GM18507 (cell line): Measurements from ENCODE around the gene TNFSF18.
"Not testable (repeated sequence)": the region's sequence is repeated elsewhere in the genome, so short reads cannot be mapped to it uniquely, and the experiment has no call there.

ENCODE experiments used
- DNase-seq: peaks from one replicate; pipeline ENCODE4 v3.0.0; 2011; ENCODE audit warnings: low read depth; ENCODE audit not compliant: insufficient read length; ENCODE audit errors: extremely low spot score
- FAIRE-seq: peaks from 2 replicates; lab custom pipeline; 2011; peaks lifted over from hg19 to GRCh38; lab: Jason Lieb, UNC

Gene TNFSF18

GRCh38 chr1:173050865-173051264, at the start of gene TNFSF18:
Gene TNFSF18, minus strand, starts transcription at chr1:173050941. Its CDS starts 45 bp downstream, at chr1:173050896.
- FAIRE-seq (no peak), DNase-seq (no peak)

GRCh38 chr1:173099166-173099565, 48.4 kb upstream of the TNFSF18 start:
- DNase-seq: no peak
- FAIRE-seq: no peak

- FAIRE-seq (no peak), DNase-seq (no peak)
These were observed 47.4 kb upstream of the TNFSF18 start for GRCh38 chr1:173098117-173098516.

GRCh38 chr1:173097001-173097400, 46.3 kb upstream of the TNFSF18 start:
- FAIRE-seq: no peak
- no peak for DNase-seq

GRCh38 chr1:173095632-173096031, 44.9 kb upstream of the TNFSF18 start:
- FAIRE-seq: no peak
- DNase-seq: no peak

GRCh38 chr1:173094541-173094940, 43.8 kb upstream of the TNFSF18 start:
- DNase-seq (no peak), FAIRE-seq (no peak)

GRCh38 chr1:173093691-173094445, 43.1 kb upstream of the TNFSF18 start:
- FAIRE-seq (no peak), DNase-seq (no peak)

GRCh38 chr1:173084292-173084691, 33.6 kb upstream of the TNFSF18 start:
- DNase-seq (no peak), FAIRE-seq (no peak)

- no peak for FAIRE-seq
- DNase-seq: no peak
These were observed 32.2 kb upstream of the TNFSF18 start for GRCh38 chr1:173082913-173083312.

- DNase-seq, FAIRE-seq: not testable (repeated sequence)
These were observed 23.5 kb upstream of the TNFSF18 start for GRCh38 chr1:173074217-173074616.

- no peak for FAIRE-seq
- DNase-seq: no peak
These were observed 13.3 kb upstream of the TNFSF18 start for GRCh38 chr1:173064011-173064410.

- FAIRE-seq (no peak), DNase-seq (no peak)
These were observed 12.4 kb upstream of the TNFSF18 start for GRCh38 chr1:173063171-173063570.

GRCh38 chr1:173062150-173062938, 11.6 kb upstream of the TNFSF18 start:
- DNase-seq (no peak), FAIRE-seq (no peak)

GRCh38 chr1:173058556-173058955, 7.8 kb upstream of the TNFSF18 start:
- DNase-seq (no peak), FAIRE-seq (no peak)

- no peak for FAIRE-seq
- DNase-seq: no peak
These were observed 7.2 kb upstream of the TNFSF18 start for GRCh38 chr1:173057984-173058383.

- no peak for FAIRE-seq
- DNase-seq: no peak
These were observed 5.6 kb upstream of the TNFSF18 start for GRCh38 chr1:173056365-173056764.

- DNase-seq (no peak), FAIRE-seq (no peak)
These were observed 2.0 kb upstream of the TNFSF18 start for GRCh38 chr1:173052681-173053196.

- FAIRE-seq (no peak), DNase-seq (no peak)
These were observed 1.5 kb downstream of the TNFSF18 start for GRCh38 chr1:173049322-173049633.

GRCh38 chr1:173048621-173049321, 2.0 kb downstream of the TNFSF18 start:
- FAIRE-seq: no peak
- no peak for DNase-seq

- DNase-seq (no peak), FAIRE-seq (no peak)
These were observed 6.1 kb downstream of the TNFSF18 start for GRCh38 chr1:173044656-173045055.
